ENCODE results near the gene AP5Z1.

DNA sequence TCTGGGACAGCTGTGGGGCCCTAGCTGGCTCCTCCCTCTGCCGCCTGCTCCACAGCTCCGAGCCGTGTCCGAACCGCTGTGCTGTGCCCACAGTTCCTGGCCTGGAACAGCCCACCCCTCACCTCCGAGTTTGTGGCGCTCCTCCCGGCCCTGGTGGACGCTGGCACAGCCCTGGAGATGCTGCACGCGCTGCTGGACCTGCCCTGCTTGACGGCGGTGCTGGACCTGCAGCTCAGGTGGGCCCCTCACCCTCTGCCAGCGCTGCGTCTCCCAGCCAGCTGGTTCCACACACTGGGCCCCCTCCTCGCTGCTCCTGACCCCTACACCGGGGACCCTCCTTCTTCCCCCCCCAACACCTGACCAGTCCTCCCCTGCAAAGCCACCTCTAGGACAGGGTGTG lies 12.1 kb downstream of the AP5Z1 start:
- TF ChIP-seq CTCF (IDR thresholded peaks at IDR 0.05) (no peak), EP300 (IDR thresholded peaks at IDR 0.05) (no peak)

Measured in esophagus muscularis mucosa (tissue), 3 donors.